Stimulated activated CD8-positive, alpha-beta memory T cell treated with anti-CD3 and anti-CD28 coated beads, Interleukin-15, amount 100 ng/mL, for 1 hour (primary cell): ENCODE data around the gene CAVIN2.

Source experiments
- DNase-seq: peaks from one replicate; pipeline ENCODE4 v3.0.0-alpha.2; 2020; ENCODE audit warnings: low read depth

The CAVIN2 gene

DNA sequence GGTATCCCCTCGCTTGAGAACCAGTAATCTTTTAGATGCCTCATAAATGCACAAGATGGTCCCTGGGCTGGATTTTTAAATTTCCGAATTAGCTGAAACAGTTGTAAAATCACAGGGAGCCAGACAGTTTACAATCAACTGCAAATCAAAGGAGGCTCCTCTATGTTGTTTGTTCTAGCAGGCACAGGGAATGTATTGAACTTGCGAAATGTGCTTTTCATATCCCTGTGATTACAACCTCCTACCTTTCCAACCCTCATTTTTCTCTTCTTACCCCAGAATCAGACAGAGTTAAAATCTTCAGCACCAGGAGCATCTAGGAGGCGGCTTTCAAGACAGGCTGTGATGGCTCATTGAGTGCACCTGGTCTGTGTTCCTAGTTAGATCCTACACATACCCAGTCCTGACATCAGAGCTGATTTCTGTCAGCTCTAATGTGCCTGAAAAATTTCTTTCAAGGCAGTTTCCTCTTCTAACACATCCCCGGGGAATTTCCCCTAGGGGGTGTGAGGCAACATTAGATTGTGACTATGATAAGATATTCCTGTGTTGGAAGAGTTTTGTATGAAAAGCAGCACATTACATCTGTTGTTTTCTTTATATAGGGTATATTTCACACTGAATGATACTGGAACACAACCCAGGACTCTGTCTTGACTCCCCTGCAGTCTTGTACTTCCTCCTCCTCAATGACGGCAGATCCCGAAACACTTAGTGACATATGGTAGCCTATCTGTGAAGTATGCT lies 17.9 kb upstream of the CAVIN2 start:
- no peak for DNase-seq

DNA sequence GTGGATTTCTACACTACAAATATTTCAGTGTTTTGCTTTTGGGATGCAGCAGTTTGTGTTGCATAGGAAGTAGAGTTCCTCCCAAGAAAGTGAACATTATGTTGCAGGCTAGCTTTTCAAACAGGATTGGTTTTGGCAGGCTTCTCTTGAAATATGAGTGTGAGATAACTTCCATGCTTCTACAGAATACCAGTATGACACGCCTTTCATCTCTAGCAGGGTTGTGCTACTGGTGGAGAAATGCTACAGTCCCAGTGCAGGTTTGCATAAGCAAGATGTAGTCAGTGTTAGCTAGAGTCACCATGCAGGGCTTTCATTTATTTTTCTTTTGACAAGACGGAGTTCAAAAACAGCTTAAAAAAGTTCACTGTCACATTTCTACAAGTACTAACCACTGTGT lies 17.1 kb upstream of the CAVIN2 start:
- DNase-seq = no peak

GRCh38 chr2:191862156-191862775 lies 15.4 kb upstream of the CAVIN2 start:
- no peak for DNase-seq

GRCh38 chr2:191860760-191861466 lies 14.0 kb upstream of the CAVIN2 start:
- DNase-seq = no peak

DNA sequence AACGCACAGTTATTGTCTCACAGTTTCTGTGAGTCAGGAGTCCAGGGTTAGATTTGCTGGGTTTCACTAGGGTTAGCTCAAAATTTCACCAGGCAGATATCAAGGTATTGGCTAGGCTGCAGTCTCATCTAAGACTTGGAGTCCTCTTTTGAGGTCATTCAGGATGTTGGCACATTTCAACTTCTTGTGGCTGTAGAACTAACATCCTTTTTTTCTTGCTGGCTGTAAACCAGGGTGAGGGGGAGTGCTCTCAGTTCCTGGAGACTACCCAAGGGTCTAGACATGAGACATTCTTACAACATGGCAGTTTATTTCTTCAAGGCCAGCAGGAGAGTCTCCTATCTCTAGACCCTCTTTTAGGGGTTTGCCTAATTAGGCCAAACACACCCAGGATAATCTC lies 12.8 kb upstream of the CAVIN2 start:
- DNase-seq = no peak

GRCh38 chr2:191857886-191858285 lies 11.0 kb upstream of the CAVIN2 start:
- no peak for DNase-seq

DNA sequence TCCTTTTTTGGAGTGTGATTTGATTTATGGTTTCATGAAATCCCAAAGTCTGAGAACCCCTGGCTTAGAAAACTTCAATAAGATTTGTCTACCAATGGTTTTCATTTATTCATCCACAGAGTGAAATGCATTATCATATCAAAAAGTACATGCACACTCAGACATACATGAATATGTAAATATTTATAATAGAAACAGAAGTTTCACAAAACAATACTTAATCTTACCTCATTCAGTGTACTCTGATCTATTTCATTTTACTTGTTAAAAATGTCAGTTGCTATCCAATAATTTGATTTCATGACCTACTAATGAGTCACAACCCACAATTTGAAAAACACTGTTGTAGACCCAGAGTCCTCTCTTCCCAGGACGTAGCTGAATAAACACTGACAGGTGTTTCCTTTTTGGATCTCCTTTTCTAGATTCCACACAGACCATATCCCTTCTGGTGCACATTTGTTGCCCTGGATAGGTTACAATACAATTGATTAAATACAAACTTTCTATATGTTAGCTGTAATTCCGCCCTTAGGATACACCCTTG lies 10.4 kb upstream of the CAVIN2 start:
- DNase-seq = no peak

DNA sequence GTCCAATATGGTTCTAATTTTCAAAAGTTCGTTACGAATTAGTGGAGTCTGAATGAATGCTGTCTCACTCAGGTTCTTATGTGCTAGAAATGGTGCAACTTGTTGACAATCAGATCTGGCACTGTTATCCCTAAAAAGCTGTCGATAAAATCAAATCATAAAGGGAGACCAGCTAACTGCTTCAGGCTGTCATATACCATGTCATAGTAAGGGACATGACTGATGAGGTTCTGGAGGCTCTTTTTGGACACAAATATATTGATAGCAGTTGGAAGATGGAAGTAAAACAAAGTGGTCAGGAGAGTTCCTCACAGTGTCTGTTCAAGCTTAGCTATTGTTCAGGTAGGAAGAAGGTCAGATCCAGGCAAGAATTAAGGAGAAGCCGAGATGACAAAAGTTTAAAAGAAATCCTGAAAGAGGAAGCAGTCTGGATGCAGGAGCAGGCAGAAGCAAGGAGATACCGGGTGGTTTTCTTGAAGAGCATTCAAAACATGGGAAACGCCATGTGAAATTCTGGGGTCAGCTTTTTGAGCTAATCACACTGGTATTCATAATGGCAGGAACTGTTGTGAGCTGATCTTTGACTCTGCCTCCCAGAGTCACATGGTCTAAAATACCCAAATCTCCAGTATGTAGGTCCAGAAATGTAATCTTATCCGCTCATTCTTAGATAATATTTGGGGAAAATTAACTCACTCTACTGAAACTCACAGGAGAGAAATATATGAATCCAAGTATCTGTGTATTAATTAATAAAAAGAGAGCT lies 9.4 kb upstream of the CAVIN2 start:
- no peak for DNase-seq

DNA sequence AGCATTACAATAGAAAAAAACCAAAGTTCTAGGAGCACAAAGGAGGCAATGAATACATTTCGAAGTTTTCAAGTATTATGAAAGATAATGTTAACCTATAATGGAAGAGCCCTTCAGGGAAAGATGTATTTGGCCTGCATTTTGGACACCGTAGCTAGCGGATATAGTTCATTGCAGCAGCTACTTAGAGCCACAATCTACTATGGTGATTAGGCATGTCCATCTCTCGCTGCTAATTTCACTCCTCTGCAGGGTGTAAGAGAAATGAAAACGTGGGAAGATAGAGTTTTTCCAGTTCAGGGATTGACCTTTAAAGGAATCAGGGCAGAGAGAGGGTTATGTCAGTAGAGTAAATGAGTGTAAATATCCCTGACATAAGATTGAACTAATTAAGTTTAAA lies 8.5 kb upstream of the CAVIN2 start:
- no peak for DNase-seq

- no peak for DNase-seq
These were observed 7.8 kb upstream of the CAVIN2 start for GRCh38 chr2:191854382-191855372.

DNA sequence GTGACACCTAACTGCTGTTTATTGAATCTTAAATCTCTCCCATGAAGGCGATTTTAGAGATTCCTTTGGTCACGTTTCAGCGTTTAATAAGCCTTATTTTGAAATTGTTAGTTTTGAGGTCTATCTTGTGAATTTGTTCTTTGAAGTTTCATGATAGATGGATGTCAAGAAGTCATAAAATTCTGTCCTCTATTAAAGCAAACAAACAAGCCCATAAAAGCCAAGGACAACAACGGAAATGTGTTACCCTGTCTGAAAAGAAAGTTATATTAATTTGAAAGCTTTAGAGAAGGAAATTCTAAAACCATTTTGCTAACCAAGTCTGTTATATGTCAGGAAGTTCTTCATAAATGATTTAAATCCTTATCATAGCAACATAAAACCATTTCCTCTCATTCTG lies 7.0 kb upstream of the CAVIN2 start:
- DNase-seq = no peak

GRCh38 chr2:191851158-191851557 lies 4.3 kb upstream of the CAVIN2 start:
- DNase-seq = no peak

DNA sequence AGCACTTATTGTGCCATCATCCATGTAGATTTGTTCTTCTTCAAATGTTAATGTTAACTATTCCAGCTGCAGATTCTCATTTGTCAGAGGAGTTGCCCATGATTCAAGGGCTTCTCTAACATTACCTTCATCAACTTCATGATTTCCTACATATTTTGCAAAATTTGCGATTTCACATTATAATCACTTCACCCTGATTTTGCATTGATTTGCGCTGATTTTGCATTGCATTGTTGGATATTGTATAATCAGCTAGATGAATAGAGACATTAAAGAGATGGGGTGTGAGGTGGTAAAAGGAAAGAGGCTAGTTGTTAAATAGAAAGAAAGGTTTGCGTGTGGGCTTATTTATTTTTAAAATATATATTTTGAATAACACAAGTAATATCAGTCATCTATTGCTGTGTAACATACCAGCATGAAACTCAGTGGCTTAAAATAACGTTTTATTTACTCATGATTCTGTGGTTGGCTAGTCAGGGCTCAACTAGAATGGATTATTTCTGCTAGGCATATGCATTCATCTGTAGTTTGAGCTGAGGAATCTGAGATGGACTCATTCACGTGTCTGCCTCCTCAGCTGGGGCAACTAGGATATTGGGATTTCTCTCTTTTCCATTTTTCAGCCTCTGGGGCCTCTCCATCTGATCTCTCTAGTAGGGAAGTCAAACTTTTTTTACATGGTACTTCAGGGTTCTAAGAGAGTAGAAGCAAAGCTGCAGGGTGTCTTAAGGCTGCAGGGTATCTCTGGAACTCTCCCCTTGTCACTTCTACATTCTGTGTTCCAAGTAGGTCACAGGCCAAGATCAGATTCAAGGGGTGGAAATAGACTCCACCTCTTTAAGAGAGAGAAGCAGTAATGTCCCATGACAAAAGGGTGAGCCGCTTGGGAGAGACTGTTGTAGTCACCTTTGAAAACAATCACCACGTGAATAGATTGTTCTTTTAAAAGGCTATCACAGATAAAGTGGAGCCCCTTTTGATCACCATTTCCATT lies 2.2 kb upstream of the CAVIN2 start:
- no peak for DNase-seq

- no peak for DNase-seq
These were observed 876 bp upstream of the CAVIN2 start for GRCh38 chr2:191847764-191848163.

GRCh38 chr2:191845876-191846514 lies 893 bp downstream of the CAVIN2 start:
- DNase-seq = no peak

DNA sequence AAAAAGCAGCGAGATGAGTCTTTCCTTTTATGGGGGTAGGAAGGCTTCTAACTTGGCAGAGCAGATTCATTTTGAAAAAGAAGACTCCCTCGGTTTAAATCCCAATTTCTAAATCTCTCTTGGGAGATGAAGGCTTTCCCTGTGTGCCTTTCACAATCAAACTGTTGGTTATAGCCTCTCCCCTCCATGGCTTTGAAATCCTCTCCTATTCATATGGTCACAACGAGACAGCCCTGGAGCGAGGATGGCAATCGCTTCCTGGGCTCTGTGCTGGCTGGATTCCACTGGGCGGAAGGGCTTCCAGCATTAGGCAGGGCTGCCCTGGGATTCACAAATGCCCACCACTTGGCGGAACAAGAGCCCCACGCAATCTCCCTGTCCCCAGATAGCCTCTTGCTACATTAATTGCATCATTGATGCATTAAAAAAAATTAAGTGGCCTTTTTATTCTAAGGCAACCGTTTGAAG lies 1.6 kb downstream of the CAVIN2 start:
- no peak for DNase-seq

GRCh38 chr2:191844706-191845105 lies 2.2 kb downstream of the CAVIN2 start:
- no peak for DNase-seq

- no peak for DNase-seq
These were observed 6.0 kb downstream of the CAVIN2 start for GRCh38 chr2:191840921-191841320.
